OCI-M2 (cell line): ENCODE measurements around the gene MGAT5.

Experiments used
- DNase-seq: peaks from one replicate; lab custom pipeline; 2025; ENCODE audit not compliant: unreplicated experiment; lab: John Stamatoyannopoulos, UW

Gene MGAT5

GRCh38 chr2:134360745-134361487 is 107.0 kb downstream of the MGAT5 start:
- DNase-seq = no peak

- DNase-seq = no peak
These were observed 107.8 kb downstream of the MGAT5 start for GRCh38 chr2:134361648-134362047.

- no peak for DNase-seq
These were observed 108.3 kb downstream of the MGAT5 start for GRCh38 chr2:134362152-134362668.

- DNase-seq = no peak
These were observed 108.9 kb downstream of the MGAT5 start for GRCh38 chr2:134362740-134363139.

GRCh38 chr2:134365356-134365755 is 111.5 kb downstream of the MGAT5 start:
- no peak for DNase-seq

GRCh38 chr2:134366359-134366758 is 112.5 kb downstream of the MGAT5 start:
- no peak for DNase-seq

GRCh38 chr2:134367213-134367612 is 113.3 kb downstream of the MGAT5 start:
- DNase-seq = no peak

- DNase-seq = no peak
These were observed 114.3 kb downstream of the MGAT5 start for GRCh38 chr2:134368009-134368817.

- no peak for DNase-seq
These were observed 115.5 kb downstream of the MGAT5 start for GRCh38 chr2:134369220-134369902.

GRCh38 chr2:134370655-134371445 is 117.0 kb downstream of the MGAT5 start:
- no peak for DNase-seq

- no peak for DNase-seq
These were observed 118.3 kb downstream of the MGAT5 start for GRCh38 chr2:134372141-134372540.

- DNase-seq = no peak
These were observed 118.8 kb downstream of the MGAT5 start for GRCh38 chr2:134372611-134373131.

GRCh38 chr2:134375935-134376334 is 122.1 kb downstream of the MGAT5 start:
- DNase-seq = no peak

GRCh38 chr2:134377730-134378129 is 123.9 kb downstream of the MGAT5 start:
- no peak for DNase-seq

- no peak for DNase-seq
These were observed 125.4 kb downstream of the MGAT5 start for GRCh38 chr2:134379293-134379692.

GRCh38 chr2:134379722-134380121 is 125.8 kb downstream of the MGAT5 start:
- DNase-seq = no peak

GRCh38 chr2:134381141-134381540 is 127.3 kb downstream of the MGAT5 start:
- DNase-seq = no peak

GRCh38 chr2:134384131-134384530 is 130.3 kb downstream of the MGAT5 start:
- DNase-seq = no peak

GRCh38 chr2:134385195-134385594 is 131.3 kb downstream of the MGAT5 start:
- no peak for DNase-seq

- no peak for DNase-seq
These were observed 132.4 kb downstream of the MGAT5 start for GRCh38 chr2:134386310-134386709.
